ENCODE results near the gene CAMSAP3. TPM values are rescaled to one million over a fixed set of nuclear protein-coding genes. Genes with fewer than 3 reads are reported as not detected.

CAMSAP3 gene
- total RNA-seq, 1 experiment from 2014 or later, result 28.4 TPM

- no peak overlapping the region for H3K9ac ChIP-seq (ENCODE audit: extremely low read depth, insufficient read length, low read length)
Observed at GRCh38 chr19:7618771-7619510, 23.3 kb downstream of the CAMSAP3 start.

More at GRCh38 chr19:7618771-7619510, 23.3 kb downstream of the CAMSAP3 start:
- no peak overlapping the region for H2BK12ac ChIP-seq (ENCODE audit: insufficient read length, low read depth, low read length)
- no peak overlapping the region for H2BK120ac ChIP-seq (ENCODE audit: low read depth, low read length, poor library complexity, severe bottlenecking)
- no peak overlapping the region for H2AK5ac ChIP-seq (ENCODE audit: insufficient read length, low read length)
- no peaks in the 10 kb centered on the region for H3K4me1 ChIP-seq (ENCODE audit: insufficient read depth, low read length)
- H3K9me3 ChIP-seq (ENCODE audit: control insufficient read depth, low read depth, low read length), result no peaks in the 10 kb centered on the region
- no peak for DNase-seq
- Mint-ChIP-seq H3K27me3 (ENCODE audit: low read depth) (no peaks in the 10 kb centered on the region), H3K4me1 (no peaks in the 10 kb centered on the region), H3K9me3 (no peaks in the 10 kb centered on the region), H3K27ac (peak overlapping the region in 1 of 3 experiments; percentile 57; a peak in 1 of 7 replicates), H3K36me3 (ENCODE audit: insufficient read depth in 1 of 3, low read depth in 3 of 3) (peaks cover 27 to 54% (median 53%) of the 10 kb centered on the region in 3 experiments), H3K4me3 (peak overlapping the region in 1 of 2 experiments; percentile 38; a peak in 1 of 5 replicates)
- no peaks in the 10 kb centered on the region for H3K79me1 ChIP-seq (ENCODE audit: insufficient read depth, low read depth, low read length, poor library complexity, severe bottlenecking)
- H3K14ac ChIP-seq (ENCODE audit: insufficient read depth, low read length), result no peak overlapping the region
- H3K18ac ChIP-seq (ENCODE audit: insufficient read length, low read depth, low read length), result no peak overlapping the region
- no peak overlapping the region for H4K5ac ChIP-seq (ENCODE audit: insufficient read length, low read depth, low read length)
- no peak overlapping the region for H2BK15ac ChIP-seq (ENCODE audit: low read depth, low read length)
- H3K23ac ChIP-seq (ENCODE audit: insufficient read length, low read depth, low read length), result no peak overlapping the region
- H4K91ac ChIP-seq (ENCODE audit: insufficient read length, low read depth, low read length), result no peak overlapping the region
- H3T11ph ChIP-seq (ENCODE audit: low read length), result no peak overlapping the region
- no peak overlapping the region for H2AFZ ChIP-seq (ENCODE audit: low read length)
- no peak overlapping the region for H3K4me2 ChIP-seq (ENCODE audit: insufficient read depth, insufficient read length, low read length)
- H3K27ac ChIP-seq (ENCODE audit: insufficient read length, low read depth, low read length), result no peak overlapping the region
- H3K4ac ChIP-seq (ENCODE audit: low read depth, low read length), result no peak overlapping the region
- no peak overlapping the region for H2BK20ac ChIP-seq (ENCODE audit: low read depth, low read length, poor library complexity, severe bottlenecking)
- H3K23me2 ChIP-seq (ENCODE audit: insufficient read length, low read depth, low read length, poor library complexity, severe bottlenecking), result no peaks in the 10 kb centered on the region
- H3K27me3 ChIP-seq (ENCODE audit: insufficient read depth, low read length), result peaks cover 2% of the 10 kb centered on the region; the same call in 1 of the 2 replicates
- no peak overlapping the region for H4K8ac ChIP-seq (replicated peaks; ENCODE audit: insufficient read length, low read depth, low read length)
- no peaks in the 10 kb centered on the region for H4K20me1 ChIP-seq (ENCODE audit: control insufficient read depth, insufficient read depth, insufficient read length)
- H3K56ac ChIP-seq (ENCODE audit: insufficient read length, low read depth, low read length), result no peak overlapping the region
- no peak overlapping the region for H2BK5ac ChIP-seq (ENCODE audit: insufficient read length, low read length)
- H3K79me2 ChIP-seq (ENCODE audit: insufficient read depth, low read length), result no peaks in the 10 kb centered on the region
- TF ChIP-seq CTCF (conservative IDR thresholded peaks at IDR 0.05), result no peak
- no CpG with 5 or more reads among the region's 21 CpGs for WGBS (ENCODE audit: extremely low coverage, insufficient read length, low lambda C conversion rate)

Data from H9 (cell line).